H1 (cell line): ENCODE results near the gene LCOR.

Experiments used
- CTCF ChIP-seq, 3 experiments: IDR thresholded peaks; 1 replicate in 2 of 3; 2 replicates in 1 of 3; pipeline versions ENCODE4 v1.5.1 to v1.6.1; 2011; ENCODE audit warnings: low read length in 3 of 3, mild to moderate bottlenecking in 3 of 3, inconsistent platforms in 2 of 3, low read depth in 1 of 3, moderate library complexity in 1 of 3; ENCODE audit not compliant: insufficient read depth in 1 of 3; ENCODE audit errors: control extremely low read depth in 1 of 3
- EP300 ChIP-seq, 2 experiments: IDR thresholded peaks; 1 replicate in 1 of 2; 2 replicates in 1 of 2; pipeline ENCODE4 v1.6.1; 2011 to 2012; ENCODE audit warnings: low read depth in 2 of 2, low read length in 2 of 2, mild to moderate bottlenecking in 2 of 2, borderline replicate concordance in 1 of 2, inconsistent platforms in 1 of 2, moderate library complexity in 1 of 2
- EZH2 ChIP-seq: fragments of 200-600 bp; sonication (generic); IDR thresholded peaks from 2 replicates; pipeline ENCODE4 v1.7.1; 2012; ENCODE audit warnings: low read depth, mild to moderate bottlenecking, moderate library complexity, low read length, inconsistent platforms; ENCODE audit not compliant: severe bottlenecking
- MAFK ChIP-seq: IDR thresholded peaks from 2 replicates; pipeline ENCODE4 v1.6.1; 2012; ENCODE audit warnings: low read depth, mild to moderate bottlenecking, improper control_type of control experiment, low read length
- POLR2A ChIP-seq, 2 experiments: IDR thresholded peaks; 1 replicate in 1 of 2; 2 replicates in 1 of 2; pipeline ENCODE4 v1.6.1; 2011; ENCODE audit warnings: low read depth in 2 of 2, low read length in 2 of 2, mild to moderate bottlenecking in 2 of 2; ENCODE audit errors: control extremely low read depth in 1 of 2
- RAD21 ChIP-seq, 2 experiments: IDR thresholded peaks in 1 of 2; conservative IDR thresholded peaks in 1 of 2; 2 replicates each; pipeline ENCODE4 v1.6.1; 2011; ENCODE audit warnings: low read depth in 2 of 2, low read length in 2 of 2, improper control_type of control experiment in 1 of 2, inconsistent platforms in 1 of 2, mild to moderate bottlenecking in 1 of 2, moderate library complexity in 1 of 2
- SP1 ChIP-seq: IDR thresholded peaks from 2 replicates; pipeline ENCODE4 v1.6.1; 2011; ENCODE audit warnings: low read depth, low read length
- USF2 ChIP-seq: IDR thresholded peaks from 2 replicates; pipeline ENCODE4 v1.6.1; 2011; ENCODE audit warnings: low read length, improper control_type of control experiment

- no peak for TF ChIP-seq RAD21 (IDR thresholded peaks at IDR 0.05 in 1 of 2, conservative IDR thresholded peaks at IDR 0.05 in 1 of 2; ENCODE audit: low read depth in 2 of 2, low read length in 2 of 2)
- TF ChIP-seq POLR2A (IDR thresholded peaks at IDR 0.05; ENCODE audit: control extremely low read depth in 1 of 2, low read depth in 2 of 2, low read length in 2 of 2) = no peak
- TF ChIP-seq CTCF (IDR thresholded peaks at IDR 0.05; ENCODE audit: control extremely low read depth in 1 of 3, insufficient read depth in 1 of 3, low read depth in 1 of 3, low read length in 3 of 3) = no peak
- TF ChIP-seq MAFK = no peak
- TF ChIP-seq USF2 = no peak
- TF ChIP-seq SP1 = no peak
- TF ChIP-seq EP300 (IDR thresholded peaks at IDR 0.05; ENCODE audit: borderline replicate concordance in 1 of 2, low read depth in 2 of 2, low read length in 2 of 2) = no peak
- no peak for TF ChIP-seq EZH2
Measured at GRCh38 chr10:96918214-96919002, 86.3 kb downstream of the LCOR start.
